Measurements from ENCODE around the gene TRIM44. TPM values are rescaled to one million over a fixed set of nuclear protein-coding genes. Genes with fewer than 3 reads are reported as not detected.

The TRIM44 gene
- total RNA-seq, 1 experiment from 2014 or later = 33.4 TPM

DNA sequence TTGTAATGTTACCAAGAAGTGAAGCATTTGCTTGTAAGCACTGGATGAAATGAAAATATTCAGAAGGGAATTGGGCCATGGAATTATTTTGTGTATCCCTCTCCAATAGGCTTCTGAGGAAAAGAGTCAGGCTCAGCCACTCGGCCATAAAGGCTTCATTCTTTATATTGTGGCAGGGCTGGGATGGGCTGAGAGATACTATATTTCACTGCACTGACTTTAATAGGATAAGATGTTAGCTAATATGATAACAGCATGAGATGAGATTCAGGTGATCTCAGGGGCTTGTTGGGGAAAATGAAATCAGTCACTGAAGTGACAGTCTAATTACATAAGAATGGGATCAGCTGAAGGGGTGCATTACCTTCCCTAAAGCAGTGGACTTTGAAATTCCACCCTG is 7.3 kb upstream of the TRIM44 start:
- CTCF ChIA-PET = no interaction called here
- Histone ChIP-seq H3K79me2 (ENCODE audit: insufficient read depth, low read length) (no peaks in the 10 kb centered on the region), H3K9me2 (ENCODE audit: insufficient read depth) (no peaks in the 10 kb centered on the region), H3K36me3 (ENCODE audit: control insufficient read depth in 1 of 2, insufficient read depth in 2 of 2, low read length in 2 of 2) (no peaks in the 10 kb centered on the region), H3K9me3 (ENCODE audit: control insufficient read depth in 1 of 2, insufficient read depth in 1 of 2, low read depth in 1 of 2, low read length in 2 of 2) (no peaks in the 10 kb centered on the region), H3K27ac (ENCODE audit: low read depth, low read length) (no peak overlapping the region), H3K9ac (ENCODE audit: low read length) (no peak overlapping the region), H3K4me3 (replicated peaks in 1 of 2; ENCODE audit: low read depth in 1 of 2, low read length in 2 of 2) (no peak overlapping the region), H3K27me3 (ENCODE audit: insufficient read depth, low read length) (no peaks in the 10 kb centered on the region), H3K4me2 (ENCODE audit: low read length) (no peak overlapping the region), H4K20me1 (ENCODE audit: insufficient read depth) (no peaks in the 10 kb centered on the region), H3K4me1 (ENCODE audit: control insufficient read depth in 1 of 2, insufficient read depth in 2 of 2, low read length in 2 of 2) (no peaks in the 10 kb centered on the region), H2AFZ (ENCODE audit: low read depth, low read length, poor library complexity, severe bottlenecking) (no peak overlapping the region)
- ATAC-seq = no peak
- DNase-seq (ENCODE audit: low read depth, low spot score) = no peak
- intact Hi-C loops (cut with micrococcal nuclease) = no loop called here
- RAD21 ChIA-PET (ENCODE audit: low non-redundant PET in 1 of 2, low total read pairs in 2 of 2, uncharacterized antibody in 2 of 2, unreplicated experiment in 2 of 2) = no interaction called here
- POLR2A ChIA-PET = no interaction called here
- no peak for TF ChIP-seq SRF (IDR thresholded peaks at IDR 0.05; ENCODE audit: low read depth)
- no peak for TF ChIP-seq EZH2phosphoT487 (IDR thresholded peaks at IDR 0.05; ENCODE audit: borderline replicate concordance)
- no peak for TF ChIP-seq ZNF274 (IDR thresholded peaks at IDR 0.05; ENCODE audit: low read depth, low read length)
- TF ChIP-seq ZFX (IDR thresholded peaks at IDR 0.05) = no peak
- TF ChIP-seq SIN3A (IDR thresholded peaks at IDR 0.05; ENCODE audit: low read depth) = no peak
- TF ChIP-seq CBX3 (IDR thresholded peaks at IDR 0.05; ENCODE audit: low read depth) = no peak
- TF ChIP-seq CEBPB (IDR thresholded peaks at IDR 0.05; ENCODE audit: low read depth) = no peak
- no peak for TF ChIP-seq MAX (IDR thresholded peaks at IDR 0.05)
- TF ChIP-seq POLR2AphosphoS5 (IDR thresholded peaks at IDR 0.05; ENCODE audit: low read depth, low read length) = no peak
- TF ChIP-seq TCF7L2 (IDR thresholded peaks at IDR 0.05; ENCODE audit: borderline replicate concordance, extremely low read depth, insufficient read depth, insufficient read length) = no peak
- TF ChIP-seq REST (IDR thresholded peaks at IDR 0.05; ENCODE audit: low read depth) = no peak
- TF ChIP-seq ZBTB33 (IDR thresholded peaks at IDR 0.05; ENCODE audit: extremely low read depth, insufficient replicate concordance, low read length) = no peak
- TF ChIP-seq FOSL1 (IDR thresholded peaks at IDR 0.05; ENCODE audit: low read depth) = no peak
- no peak for TF ChIP-seq EGR1 (IDR thresholded peaks at IDR 0.05; ENCODE audit: low read depth)
- no peak for TF ChIP-seq CTCF (IDR thresholded peaks at IDR 0.05 in 2 of 3, conservative IDR thresholded peaks at IDR 0.05 in 1 of 3; ENCODE audit: borderline replicate concordance in 1 of 3, insufficient read depth in 1 of 3, low read depth in 2 of 3, low read length in 2 of 3)
- TF ChIP-seq JUND (IDR thresholded peaks at IDR 0.05) = no peak
- no peak for TF ChIP-seq RAD21 (IDR thresholded peaks at IDR 0.05; ENCODE audit: low read depth)
- TF ChIP-seq SP1 (IDR thresholded peaks at IDR 0.05; ENCODE audit: low read depth) = no peak
- TF ChIP-seq ATF3 (IDR thresholded peaks at IDR 0.05) = no peak
- no TSS peak for BruUV-seq (replicated peaks)

Measured in HCT116 (cell line).